NCI-H146 (cell line): Measurements from ENCODE around the gene NDUFS2.
"Not testable (repeated sequence)": the region's sequence is repeated elsewhere in the genome, so short reads cannot be mapped to it uniquely, and the experiment has no call there.

ENCODE experiments used
- DNase-seq: peaks from one replicate; lab custom pipeline; 2025; lab: John Stamatoyannopoulos, UW

Gene NDUFS2

GRCh38 chr1:161255302-161255701 lies 53.1 kb downstream of the NDUFS2 start:
- not testable (repeated sequence) for DNase-seq

GRCh38 chr1:161255955-161256520 lies 53.9 kb downstream of the NDUFS2 start:
- DNase-seq, result not testable (repeated sequence)

GRCh38 chr1:161257109-161257508 lies 54.9 kb downstream of the NDUFS2 start:
- not testable (repeated sequence) for DNase-seq

GRCh38 chr1:161258439-161259344 lies 56.5 kb downstream of the NDUFS2 start, which contains the start of gene PCP4L1:
PCP4L1 (plus strand) TSS chr1:161258745; CDS start chr1:161258975, 230 bp downstream.
- peak; percentile 72 for DNase-seq

GRCh38 chr1:161259345-161259702 lies 57.2 kb downstream of the NDUFS2 start:
- DNase-seq, result no peak

- no peak for DNase-seq
Measured at GRCh38 chr1:161259765-161260164, 57.6 kb downstream of the NDUFS2 start.

- no peak for DNase-seq
Measured at GRCh38 chr1:161260376-161261260, 58.5 kb downstream of the NDUFS2 start.

- peak; percentile 18 for DNase-seq
Measured at GRCh38 chr1:161261261-161262235, 59.4 kb downstream of the NDUFS2 start.
